Smooth muscle cell (in vitro differentiated cells): ENCODE data around the gene WFDC1. TPM values are rescaled to one million over a fixed set of nuclear protein-coding genes. Genes with fewer than 3 reads are reported as not detected.

Experiments used
- DNase-seq: peaks from one replicate; lab custom pipeline; 2025; ENCODE audit not compliant: unreplicated experiment; lab: John Stamatoyannopoulos, UW
- H2AFZ ChIP-seq: fragments of 200-600 bp; sonication (generic); 2 replicates; pipeline ENCODE4 v1.6.0; 2016; ENCODE audit warnings: antibody characterized with exemption, low read depth, mild to moderate bottlenecking
- H3F3A ChIP-seq: fragments of 200-600 bp; sonication (generic); 2 replicates; pipeline ENCODE4 v1.6.0; 2017; ENCODE audit warnings: antibody characterized with exemption, low read depth
- H3K27ac ChIP-seq: fragments of 200-600 bp; sonication (generic); 2 replicates; pipeline ENCODE4 v1.5.1; 2016; ENCODE audit warnings: low read depth, mild to moderate bottlenecking
- H3K27me3 ChIP-seq: fragments of 200-600 bp; sonication (generic); 2 replicates; pipeline ENCODE4 v1.6.1; 2016; ENCODE audit warnings: low read depth, mild to moderate bottlenecking
- H3K36me3 ChIP-seq: fragments of 200-600 bp; sonication (generic); 2 replicates; pipeline ENCODE4 v1.5.1; 2016; ENCODE audit warnings: low read depth
- H3K4me1 ChIP-seq: fragments of 200-600 bp; sonication (generic); 2 replicates; pipeline ENCODE4 v1.5.1; 2016; ENCODE audit warnings: low read depth
- H3K4me2 ChIP-seq: fragments of 200-600 bp; sonication (generic); 2 replicates; pipeline ENCODE4 v1.6.0; 2016; ENCODE audit warnings: mild to moderate bottlenecking
- H3K4me3 ChIP-seq: fragments of 200-600 bp; sonication (generic); 2 replicates; pipeline ENCODE4 v1.5.1; 2016; ENCODE audit warnings: mild to moderate bottlenecking
- H3K79me2 ChIP-seq: fragments of 200-600 bp; sonication (generic); 2 replicates; pipeline ENCODE4 v1.6.0; 2016; ENCODE audit warnings: low read depth, mild to moderate bottlenecking
- H3K9ac ChIP-seq: fragments of 200-600 bp; sonication (generic); 2 replicates; pipeline ENCODE4 v1.6.0; 2016; ENCODE audit warnings: low read depth
- H3K9me3 ChIP-seq: fragments of 200-600 bp; sonication (generic); replicated peaks from 2 replicates; pipeline ENCODE4 v1.5.1; 2016; ENCODE audit warnings: low read depth
- H4K20me1 ChIP-seq: fragments of 200-600 bp; sonication (generic); 2 replicates; pipeline ENCODE4 v1.6.0; 2016; ENCODE audit warnings: low read depth
- CTCF ChIP-seq: fragments of 200-600 bp; sonication (generic); IDR thresholded peaks from 2 replicates; pipeline ENCODE4 v1.5.1; 2017; ENCODE audit warnings: borderline replicate concordance, mild to moderate bottlenecking, antibody characterized with exemption; ENCODE audit not compliant: insufficient read depth, poor library complexity, severe bottlenecking
- WGBS: methylation state at CpG from one replicate; pipeline ENCODE4 v1.1.7; 2016; ENCODE audit warnings: low lambda C conversion rate; 5-methylcytosine and 5-hydroxymethylcytosine counted together
- polyA plus RNA-seq: library from polyadenylated mRNA; unstranded; fragments of >200 nt; fragmentation: Nextera tagmentation; extraction: Ambion mirVana; gene quantifications from 2 replicates; pipeline ENCODE4 v1.2.1, GENCODE V29; 2016
- total RNA-seq: library from RNA; depleted of rRNA; stranded (reverse); fragments of >200 nt; gene quantifications from 2 replicates; pipeline ENCODE4 v1.2.3, GENCODE V29; 2014

WFDC1 gene
- total and polyA plus RNA-seq, 2 experiments from 2014 or later, result 176 to 362 TPM

DNA sequence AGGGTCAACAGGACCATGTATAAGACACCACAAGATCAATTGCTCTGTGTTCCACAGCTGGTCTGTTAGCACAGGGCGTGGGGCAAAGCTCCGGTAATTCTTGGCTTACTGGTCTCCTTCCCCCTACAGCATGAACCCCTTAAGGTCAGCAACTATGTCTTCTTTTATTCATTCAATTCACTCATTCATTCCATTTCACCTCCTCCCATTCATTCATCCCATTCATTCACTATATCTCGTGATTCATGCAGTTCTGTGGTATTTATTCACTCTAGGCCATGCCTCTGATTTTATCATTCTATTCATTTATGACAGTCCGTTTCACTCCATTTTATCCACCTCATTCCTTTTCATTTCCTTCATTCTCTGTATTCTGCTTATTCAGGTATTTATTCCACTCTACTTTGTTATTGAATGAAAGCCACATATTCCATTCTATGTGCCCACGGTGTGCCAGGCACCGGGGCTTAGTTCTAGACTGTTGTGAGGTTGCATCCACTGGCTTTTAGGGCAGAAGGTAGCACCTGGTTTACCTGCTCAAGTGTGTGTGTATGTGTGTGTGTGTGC is 19.0 kb upstream of the WFDC1 start:
- no peaks in the 10 kb centered on the region for H3F3A ChIP-seq
- DNase-seq, result no peak
- H3K27me3 ChIP-seq, result no peaks in the 10 kb centered on the region
- H3K27ac ChIP-seq, result no peak overlapping the region
- H3K9ac ChIP-seq, result no peak overlapping the region
- H3K4me2 ChIP-seq, result no peak overlapping the region
- no peak for TF ChIP-seq CTCF
- H4K20me1 ChIP-seq, result no peaks in the 10 kb centered on the region
- H2AFZ ChIP-seq, result no peak overlapping the region
- no peak overlapping the region for H3K4me3 ChIP-seq
- no peaks in the 10 kb centered on the region for H3K79me2 ChIP-seq
- no peaks in the 10 kb centered on the region for H3K36me3 ChIP-seq
- no peaks in the 10 kb centered on the region for H3K9me3 ChIP-seq
- 86% methylated on average over 6 of the region's 6 CpGs for WGBS
- no peaks in the 10 kb centered on the region for H3K4me1 ChIP-seq

GRCh38 chr16:84277244-84277823 is 17.3 kb upstream of the WFDC1 start:
- H3K36me3 ChIP-seq, result no peaks in the 10 kb centered on the region
- H3K79me2 ChIP-seq, result no peaks in the 10 kb centered on the region
- no peaks in the 10 kb centered on the region for H3K27me3 ChIP-seq
- no peak overlapping the region for H3K4me3 ChIP-seq
- TF ChIP-seq CTCF, result peak; percentile 95
- no peaks in the 10 kb centered on the region for H3K9me3 ChIP-seq
- no peak overlapping the region for H3K9ac ChIP-seq
- peak; percentile 13 for DNase-seq
- H3K27ac ChIP-seq, result no peak overlapping the region
- 29% methylated on average over 10 of the region's 10 CpGs for WGBS
- no peaks in the 10 kb centered on the region for H3F3A ChIP-seq
- no peaks in the 10 kb centered on the region for H3K4me1 ChIP-seq
- H4K20me1 ChIP-seq, result no peaks in the 10 kb centered on the region
- no peak overlapping the region for H2AFZ ChIP-seq
- H3K4me2 ChIP-seq, result no peak overlapping the region

DNA sequence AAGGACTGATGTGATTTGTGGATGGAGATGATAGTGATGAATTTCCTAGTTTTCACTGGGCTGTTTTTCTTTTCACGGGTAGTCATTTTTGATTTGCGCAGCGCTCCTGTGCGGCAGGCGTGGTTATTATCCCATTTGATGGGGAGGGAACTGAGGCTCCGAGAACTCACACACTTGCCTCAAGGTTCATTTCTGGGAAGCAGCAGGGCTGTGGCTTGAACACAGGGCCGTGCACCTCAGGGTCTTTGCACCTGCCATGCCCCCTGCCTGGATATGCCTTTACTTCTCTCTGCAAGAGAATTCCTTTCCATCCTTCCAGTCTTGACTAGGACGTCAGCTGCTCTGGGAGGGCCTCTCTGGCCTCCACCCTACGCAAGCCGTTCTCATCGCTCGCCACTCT is 16.3 kb upstream of the WFDC1 start:
- H3K4me1 ChIP-seq, result no peaks in the 10 kb centered on the region
- 92% methylated on average over 12 of the region's 12 CpGs for WGBS

More for the DNA sequence above, 16.3 kb upstream of the WFDC1 start:
- H3K4me3 ChIP-seq, result no peak overlapping the region
- no peaks in the 10 kb centered on the region for H4K20me1 ChIP-seq
- DNase-seq, result no peak
- H3K9me3 ChIP-seq, result no peaks in the 10 kb centered on the region
- no peak overlapping the region for H3K9ac ChIP-seq
- H3K27me3 ChIP-seq, result no peaks in the 10 kb centered on the region
- H2AFZ ChIP-seq, result no peak overlapping the region
- no peaks in the 10 kb centered on the region for H3F3A ChIP-seq
- H3K36me3 ChIP-seq, result no peaks in the 10 kb centered on the region
- H3K4me2 ChIP-seq, result no peak overlapping the region
- H3K27ac ChIP-seq, result no peak overlapping the region
- no peak for TF ChIP-seq CTCF
- H3K79me2 ChIP-seq, result no peaks in the 10 kb centered on the region
